Endothelial cell of umbilical vein (primary cell): ENCODE results near the gene KRT32. TPM values are rescaled to one million over a fixed set of nuclear protein-coding genes. Genes with fewer than 3 reads are reported as not detected.

Experiments used
- BruUV-seq: library from RNA; stranded (reverse); fragments of 400-500 nt; replicated peaks from 2 replicates; lab custom pipeline; 2021; lab: Mats Ljungman, UMichigan
- CTCF ChIA-PET: fragments of 300-600, 350-600 bp; sonication (Branson Sonifier 250); formaldehyde crosslinking; loops from one replicate; lab custom pipeline; 2021; ENCODE audit warnings: antibody characterized with exemption, inconsistent platforms; lab: Charles Lee
- POLR2A ChIA-PET: fragments of 300-600, 350-600 bp; sonication (Branson Sonifier 250); formaldehyde crosslinking; loops from one replicate; lab custom pipeline; 2021; ENCODE audit warnings: antibody characterized with exemption, inconsistent platforms; lab: Charles Lee
- DNase-seq: peaks from one replicate; pipeline ENCODE4 v3.0.0-alpha.2; 2011; ENCODE audit warnings: low read depth, low spot score
- FAIRE-seq: peaks from 2 replicates; lab custom pipeline; 2011; peaks lifted over from hg19 to GRCh38; lab: Jason Lieb, UNC
- H2AFZ ChIP-seq: 2 replicates; pipeline ENCODE4 v1.6.0; 2012; ENCODE audit warnings: low read depth, low read length, control low read depth, inconsistent platforms
- H3K27ac ChIP-seq: 2 replicates; pipeline ENCODE4 v1.5.1; 2011; ENCODE audit warnings: low read depth, mild to moderate bottlenecking, control low read depth, low read length, moderate library complexity; ENCODE audit not compliant: insufficient read depth
- H3K27me3 ChIP-seq, 2 experiments: 2 replicates each; pipeline versions ENCODE4 v1.6.0 to v1.6.1; 2011; ENCODE audit warnings: low read length in 2 of 2, mixed read lengths in 1 of 2; ENCODE audit not compliant: control insufficient read depth in 2 of 2, insufficient read depth in 2 of 2
- H3K36me3 ChIP-seq, 2 experiments: 2 replicates in 1 of 2; 3 replicates in 1 of 2; pipeline ENCODE4 v1.5.1; 2011; ENCODE audit warnings: low read length in 2 of 2, mild to moderate bottlenecking in 1 of 2, moderate library complexity in 1 of 2; ENCODE audit not compliant: control insufficient read depth in 2 of 2, insufficient read depth in 2 of 2; ENCODE audit errors: extremely low read depth in 1 of 2
- H3K4me1 ChIP-seq: 3 replicates; pipeline ENCODE4 v1.5.1; 2011; ENCODE audit warnings: mild to moderate bottlenecking, low read length; ENCODE audit not compliant: control insufficient read depth, insufficient read depth; ENCODE audit errors: extremely low read depth
- H3K4me2 ChIP-seq: 2 replicates; pipeline ENCODE4 v1.6.1; 2011; ENCODE audit warnings: low read length, control low read depth, mixed read lengths; ENCODE audit not compliant: insufficient read depth
- H3K4me3 ChIP-seq, 3 experiments: fragments of 200-600 bp in 1 of 3; sonication (generic), shearing (Covaris generic) in 1 of 3; replicated peaks in 1 of 3; 2 replicates each; pipeline ENCODE4 v1.5.1; 2011 to 2016; ENCODE audit warnings: control low read depth in 3 of 3, low read length in 3 of 3, mild to moderate bottlenecking in 2 of 3, inconsistent platforms in 1 of 3, low read depth in 1 of 3, moderate library complexity in 1 of 3; ENCODE audit not compliant: insufficient read depth in 1 of 3
- H3K79me2 ChIP-seq: 2 replicates; pipeline ENCODE4 v1.6.0; 2012; ENCODE audit warnings: low read length, inconsistent platforms; ENCODE audit not compliant: control insufficient read depth, insufficient read depth
- H3K9ac ChIP-seq: replicated peaks from 2 replicates; pipeline ENCODE3; 2011; ENCODE audit warnings: low read length, control low read depth; ENCODE audit not compliant: insufficient read depth; ENCODE audit errors: extremely low read depth
- H3K9me1 ChIP-seq: replicated peaks from 3 replicates; pipeline ENCODE4 v1.6.0; 2011; ENCODE audit warnings: mild to moderate bottlenecking, low read length; ENCODE audit not compliant: control insufficient read depth, insufficient read depth; ENCODE audit errors: extremely low read depth
- H3K9me3 ChIP-seq: replicated peaks from 2 replicates; pipeline ENCODE4 v1.5.1; 2012; ENCODE audit warnings: low read length, inconsistent platforms; ENCODE audit not compliant: control insufficient read depth, insufficient read depth
- H4K20me1 ChIP-seq: replicated peaks from 2 replicates; pipeline ENCODE3; 2011; ENCODE audit warnings: mild to moderate bottlenecking, low read length; ENCODE audit not compliant: control insufficient read depth, insufficient read depth; ENCODE audit errors: extremely low read depth
- CTCF ChIP-seq, 2 donors: IDR thresholded peaks; 1 replicate in 1 of 2; 2 replicates in 1 of 2; pipeline ENCODE4 v1.5.1; 2011; ENCODE audit warnings: low read length in 2 of 2, mild to moderate bottlenecking in 2 of 2, moderate library complexity in 2 of 2, control low read depth in 1 of 2, inconsistent platforms in 1 of 2, low read depth in 1 of 2; ENCODE audit not compliant: insufficient read depth in 1 of 2; ENCODE audit errors: extremely low read depth in 1 of 2
- EZH2 ChIP-seq: IDR thresholded peaks from 2 replicates; pipeline ENCODE4 v1.6.1; 2012; ENCODE audit warnings: borderline replicate concordance, low read depth, mild to moderate bottlenecking, moderate library complexity, low read length, inconsistent platforms; ENCODE audit not compliant: severe bottlenecking
- FOS ChIP-seq: IDR thresholded peaks from 2 replicates; pipeline ENCODE4 v1.6.1; 2011; ENCODE audit warnings: mild to moderate bottlenecking, low read length, moderate library complexity, borderline replicate concordance; ENCODE audit not compliant: insufficient read depth
- GATA2 ChIP-seq: IDR thresholded peaks from 2 replicates; pipeline ENCODE4 v1.7.0; 2011; ENCODE audit warnings: low read depth, mild to moderate bottlenecking, moderate library complexity, mixed read lengths, low read length; ENCODE audit not compliant: insufficient read length, insufficient read depth
- JUN ChIP-seq: IDR thresholded peaks from 2 replicates; pipeline ENCODE4 v1.6.1; 2011; ENCODE audit warnings: borderline replicate concordance, low read depth; ENCODE audit not compliant: insufficient read length, insufficient read depth
- MAX ChIP-seq: IDR thresholded peaks from 2 replicates; pipeline ENCODE4 v1.6.1; 2011; ENCODE audit not compliant: insufficient read depth, insufficient read length
- MYC ChIP-seq: IDR thresholded peaks from one replicate; pipeline ENCODE4 v1.6.1; 2011; ENCODE audit warnings: mild to moderate bottlenecking, low read depth, low read length
- POLR2A ChIP-seq: IDR thresholded peaks from 2 replicates; pipeline ENCODE4 v1.6.1; 2012; ENCODE audit warnings: low read depth, mild to moderate bottlenecking, control low read depth, low read length
- POLR2AphosphoS5 ChIP-seq: IDR thresholded peaks from 2 replicates; pipeline ENCODE4 v1.6.1; 2012; ENCODE audit warnings: low read depth, mild to moderate bottlenecking, control low read depth, low read length, moderate library complexity; ENCODE audit not compliant: insufficient read depth
- dilution Hi-C: fragments of 300-500 bp; cut with MboI; formaldehyde crosslinking; loops from one replicate; pipeline ENCODE4 v1.15.0; 2019; ENCODE audit warnings: low sequenced_read_pairs; ENCODE audit not compliant: extremely low pct_ligation_motif_present
- intact Hi-C: fragments of 100-400 bp; cut with micrococcal nuclease; formaldehyde crosslinking; loops from one replicate; pipeline ENCODE4 v1.10.0; 2022
- polyA plus RNA-seq, 4 experiments: library from polyadenylated mRNA; depleted of rRNA in 3 of 4; stranded (reverse) in 3 of 4; unstranded in 1 of 4; fragments of >200 nt; gene quantifications; 2 replicates each; pipeline versions ENCODE4 v1.2.1 to v1.2.3, GENCODE V29; 2011 to 2012; ENCODE audit warnings: missing spikeins in 1 of 4
- total RNA-seq: library from RNA; stranded (reverse); gene quantifications from 2 replicates; pipeline ENCODE4 v1.2.3, GENCODE V29; 2021

Gene KRT32
- total and polyA plus RNA-seq, 2 donors (not counting 3 experiments of a cell fraction or from before 2014, with no cell fraction given): not detected

- no peak for FAIRE-seq
- Histone ChIP-seq H4K20me1 (no peaks in the 10 kb centered on the region), H3K4me3 (no peak overlapping the region), H3K4me2 (no peak overlapping the region), H3K79me2 (no peaks in the 10 kb centered on the region), H3K36me3 (no peaks in the 10 kb centered on the region), H3K4me1 (no peaks in the 10 kb centered on the region), H2AFZ (no peak overlapping the region), H3K9me3 (no peaks in the 10 kb centered on the region), H3K27ac (no peak overlapping the region), H3K9ac (no peak overlapping the region), H3K27me3 (peaks cover 0 to 4% of the 10 kb centered on the region in 2 experiments), H3K9me1 (no peaks in the 10 kb centered on the region)
- dilution Hi-C loops: no loop called here
- CTCF ChIA-PET: interaction anchor here (1.3 kb wide), 1 partner anchor 132 kb away, joined by 5 read pairs; no protein-coding TSS in a partner anchor
- no TSS peak for BruUV-seq
- intact Hi-C loops: no loop called here
- POLR2A ChIA-PET: no interaction called here
- DNase-seq: no peak
- TF ChIP-seq GATA2 (no peak), JUN (no peak), MAX (no peak), POLR2AphosphoS5 (no peak)
Observed at GRCh38 chr17:41415833-41416335, 51.3 kb downstream of the KRT32 start.

- no peaks in the 10 kb centered on the region for H3K9me1 ChIP-seq
- no TSS peak for BruUV-seq
- POLR2A ChIA-PET: no interaction called here
- H4K20me1 ChIP-seq: no peaks in the 10 kb centered on the region
- FAIRE-seq: no peak
- DNase-seq: no peak
- peaks cover 0 to 4% of the 10 kb centered on the region in 2 experiments for H3K27me3 ChIP-seq
- no peak overlapping the region for H2AFZ ChIP-seq
- no peaks in the 10 kb centered on the region for H3K9me3 ChIP-seq
- no peaks in the 10 kb centered on the region for H3K36me3 ChIP-seq
- no peak overlapping the region for H3K4me3 ChIP-seq
- no peaks in the 10 kb centered on the region for H3K79me2 ChIP-seq
- dilution Hi-C loops: no loop called here
- no peak for TF ChIP-seq MYC
- no peak for TF ChIP-seq POLR2AphosphoS5
- TF ChIP-seq MAX: no peak
- no peak for TF ChIP-seq JUN
- TF ChIP-seq EZH2: no peak
- TF ChIP-seq CTCF (IDR thresholded peaks at IDR 0.05; ENCODE audit: extremely low read depth in 1 of 2, insufficient read depth in 1 of 2, low read depth in 1 of 2, low read length in 2 of 2): no peak
- no peak for TF ChIP-seq GATA2
- TF ChIP-seq POLR2A: no peak
- TF ChIP-seq FOS: no peak
- H3K9ac ChIP-seq: no peak overlapping the region
- H3K4me1 ChIP-seq: no peaks in the 10 kb centered on the region
- intact Hi-C loops: no loop called here
- CTCF ChIA-PET: interaction anchor here (1.3 kb wide), 1 partner anchor 133 kb away, joined by 5 read pairs; no protein-coding TSS in a partner anchor
- no peak overlapping the region for H3K27ac ChIP-seq
- H3K4me2 ChIP-seq: no peak overlapping the region
Observed at GRCh38 chr17:41415411-41415810, 51.8 kb downstream of the KRT32 start.
